G401 (cell line): ENCODE measurements around the gene B4GALNT3. TPM values are rescaled to one million over a fixed set of nuclear protein-coding genes. Genes with fewer than 3 reads are reported as not detected.

Experiments
- DNase-seq: peaks from one replicate; pipeline ENCODE4 v3.0.0-alpha.2; 2015; ENCODE audit warnings: low spot score
- in situ Hi-C: cut with HindIII; loops from 2 replicates; pipeline ENCODE4 v1.10.0; 2016; ENCODE audit warnings: low sequenced_read_pairs, mixed read lengths
- total RNA-seq: library from RNA; depleted of rRNA; stranded (reverse); fragments of >200 nt; shearing (Covaris generic); gene quantifications from 2 replicates; pipeline ENCODE4 v1.2.3, GENCODE V29; 2014; rRNA removed

The B4GALNT3 gene
- total RNA-seq, 1 experiment from 2014 or later, result 2.6 TPM

GRCh38 chr12:604956-605355, 145.2 kb downstream of the B4GALNT3 start:
- DNase-seq, result no peak
- in situ Hi-C loops, result no loop called here

- in situ Hi-C loops, result no loop called here
- peak; percentile 62 for DNase-seq
Observed at GRCh38 chr12:607541-608001, 147.8 kb downstream of the B4GALNT3 start.

GRCh38 chr12:608413-608812, 148.7 kb downstream of the B4GALNT3 start:
- no peak for DNase-seq
- in situ Hi-C loops, result no loop called here

GRCh38 chr12:608921-609320, 149.2 kb downstream of the B4GALNT3 start:
- in situ Hi-C loops, result no loop called here

GRCh38 chr12:611721-612120, 152.0 kb downstream of the B4GALNT3 start:
- in situ Hi-C loops, result no loop called here
- no peak for DNase-seq

More at GRCh38 chr12:608921-609320, 149.2 kb downstream of the B4GALNT3 start:
- DNase-seq, result no peak

GRCh38 chr12:612293-612692, 152.6 kb downstream of the B4GALNT3 start:
- in situ Hi-C loops, result no loop called here
- no peak for DNase-seq

GRCh38 chr12:612886-613285, 153.1 kb downstream of the B4GALNT3 start:
- DNase-seq, result no peak
- in situ Hi-C loops, result no loop called here

Other genes starting within 250 kb of the B4GALNT3 start
- not detected in 2 replicates for gene SLC6A12, start 245.8 kb upstream of the B4GALNT3 start, total RNA-seq
- not detected in 2 replicates for gene SLC6A13, start 197.1 kb upstream of the B4GALNT3 start, total RNA-seq
- gene KDM5A, start 70.6 kb upstream of the B4GALNT3 start, total RNA-seq, result 18.6 and 23.0 TPM in 2 replicates
- gene CCDC77, start 58.3 kb upstream of the B4GALNT3 start, total RNA-seq, result 16.9 and 24.5 TPM in 2 replicates
- 0.31 and 5.0 TPM in 2 replicates for gene NINJ2, start 203.5 kb downstream of the B4GALNT3 start, total RNA-seq